ENCODE results near the gene ANAPC4. TPM values are rescaled to one million over a fixed set of nuclear protein-coding genes. Genes with fewer than 3 reads are reported as not detected.

Gene ANAPC4
- total and polyA plus RNA-seq, 2 of the 4 experiments (the other 2 are of a cell fraction): 12.4 to 18.3 TPM

- H3K18ac ChIP-seq (ENCODE audit: low read depth, low read length): no peak overlapping the region
- no peak overlapping the region for H3K23ac ChIP-seq (ENCODE audit: low read depth, low read length)
- no peaks in the 10 kb centered on the region for H3K79me1 ChIP-seq (ENCODE audit: low read depth in 1 of 2, low read length in 2 of 2)
- TF ChIP-seq RCOR1 (IDR thresholded peaks at IDR 0.05; ENCODE audit: insufficient replicate concordance, low read length): no peak
- no peak for TF ChIP-seq POLR2A (IDR thresholded peaks at IDR 0.05; ENCODE audit: low read depth, low read length)
- TF ChIP-seq ELK1 (IDR thresholded peaks at IDR 0.05; ENCODE audit: borderline replicate concordance, low read depth, low read length): no peak
- no peak for TF ChIP-seq BHLHE40 (IDR thresholded peaks at IDR 0.05; ENCODE audit: low read depth, low read length)
- TF ChIP-seq FOS (IDR thresholded peaks at IDR 0.05; ENCODE audit: low read depth, low read length): no peak
- TF ChIP-seq CHD1 (IDR thresholded peaks at IDR 0.05; ENCODE audit: low read depth, low read length): no peak
- no peak for TF ChIP-seq CEBPB (IDR thresholded peaks at IDR 0.05; ENCODE audit: low read depth, low read length)
- TF ChIP-seq RAD21 (IDR thresholded peaks at IDR 0.05; ENCODE audit: low read length): no peak
- ATAC-seq (ENCODE audit: low read depth) (no peak), DNase-seq (no peak)
- H4K20me1 ChIP-seq (ENCODE audit: insufficient read depth, low read length): no peaks in the 10 kb centered on the region
- H3K4ac ChIP-seq (ENCODE audit: low read depth, low read length): no peak overlapping the region
- POLR2A ChIA-PET (ENCODE audit: unreplicated experiment): no interaction called here
- intact Hi-C loops (cut with micrococcal nuclease): loop anchor here (5.0 to 10.0 kb wide), 2 partner anchors 419 to 542 kb away; partner anchors contain the start of gene SEL1L3
- H3K56ac ChIP-seq (ENCODE audit: extremely low read depth, insufficient read depth, low read length): no peak overlapping the region
- H2AFZ ChIP-seq (replicated peaks; ENCODE audit: low read length, poor library complexity): no peak overlapping the region
- in situ Hi-C loops (cut with MboI; ENCODE audit: low sequenced_read_pairs): loop anchor here (5.0 kb wide), 1 partner anchor 319 kb away; no protein-coding TSS in a partner anchor
- no peak overlapping the region for H3K27ac ChIP-seq (ENCODE audit: insufficient read depth, low read length)
- H3K4me1 ChIP-seq (ENCODE audit: control insufficient read depth, insufficient read depth, low read length): no peaks in the 10 kb centered on the region
- no peak overlapping the region for H2BK5ac ChIP-seq (ENCODE audit: low read depth, low read length, poor library complexity, severe bottlenecking)
- no peak overlapping the region for H2BK15ac ChIP-seq (ENCODE audit: low read depth, low read length)
- H4K91ac ChIP-seq (ENCODE audit: insufficient read depth, low read depth, low read length): no peak overlapping the region
- no peaks in the 10 kb centered on the region for H3K9me3 ChIP-seq (ENCODE audit: control insufficient read depth, insufficient read depth, low read length)
- CTCF ChIA-PET: interaction anchor here (5.2 kb wide), 1 partner anchor 327 kb away, joined by 66 read pairs; no protein-coding TSS in a partner anchor
- H3K36me3 ChIP-seq (ENCODE audit: control insufficient read depth, insufficient read depth, low read length): no peaks in the 10 kb centered on the region
- H4K5ac ChIP-seq (ENCODE audit: low read depth, low read length): no peak overlapping the region
- no peak overlapping the region for H3K4me2 ChIP-seq (ENCODE audit: low read depth, low read length)
- BruUV-seq (replicated peaks): no TSS peak
- no peak overlapping the region for H2AK5ac ChIP-seq (ENCODE audit: low read depth, low read length)
- no peak overlapping the region for H3K9ac ChIP-seq (ENCODE audit: low read depth, low read length)
- no peak overlapping the region for H3K4me3 ChIP-seq (ENCODE audit: insufficient read depth, low read depth, low read length)
- 88% methylated on average over 4 of the region's 9 CpGs; no CpG with 5 or more reads in 1 of the 2 experiments for WGBS, 2 experiments (ENCODE audit: extremely low coverage in 2 of 2, insufficient read length in 1 of 2)
- H2BK120ac ChIP-seq (ENCODE audit: low read depth, low read length): no peak overlapping the region
- H2BK20ac ChIP-seq (ENCODE audit: low read depth, low read length): no peak overlapping the region
- H2AK9ac ChIP-seq (replicated peaks; ENCODE audit: low read depth, low read length, poor library complexity): no peak overlapping the region
- dilution Hi-C loops (cut with HindIII; ENCODE audit: low sequenced_read_pairs, unreplicated experiment): no loop called here
- H3K9me1 ChIP-seq (ENCODE audit: insufficient read depth, low read length): no peaks in the 10 kb centered on the region
- H4K8ac ChIP-seq (ENCODE audit: low read depth in 2 of 2, low read length in 2 of 2): no peak overlapping the region
- H3K14ac ChIP-seq (replicated peaks; ENCODE audit: low read depth, low read length): no peak overlapping the region
- peaks cover 22% of the 10 kb centered on the region for H3K27me3 ChIP-seq (ENCODE audit: control insufficient read depth, insufficient read depth, low read length)
These were observed 65.8 kb downstream of the ANAPC4 start for GRCh38 chr4:25442863-25443307.
